Rectal smooth muscle tissue (tissue), 1 donor: ENCODE results near the gene CAMTA1.

ENCODE experiments used
- H3K27ac ChIP-seq: one replicate; pipeline ENCODE4 v1.7.0; 2013; ENCODE audit warnings: low read depth, low read length, inconsistent platforms
- H3K27me3 ChIP-seq: one replicate; pipeline ENCODE4 v1.7.0; 2013; ENCODE audit warnings: low read length; ENCODE audit not compliant: control insufficient read depth, insufficient read depth
- H3K36me3 ChIP-seq: one replicate; pipeline ENCODE4 v1.7.0; 2013; ENCODE audit warnings: low read length; ENCODE audit not compliant: control insufficient read depth, insufficient read depth
- H3K4me1 ChIP-seq: one replicate; pipeline ENCODE4 v1.7.0; 2013; ENCODE audit warnings: low read length; ENCODE audit not compliant: control insufficient read depth, insufficient read depth
- H3K4me3 ChIP-seq: one replicate; pipeline ENCODE4 v1.7.0; 2013; ENCODE audit warnings: low read length
- H3K9ac ChIP-seq: one replicate; pipeline ENCODE4 v1.7.0; 2013; ENCODE audit warnings: low read length

The CAMTA1 gene

DNA sequence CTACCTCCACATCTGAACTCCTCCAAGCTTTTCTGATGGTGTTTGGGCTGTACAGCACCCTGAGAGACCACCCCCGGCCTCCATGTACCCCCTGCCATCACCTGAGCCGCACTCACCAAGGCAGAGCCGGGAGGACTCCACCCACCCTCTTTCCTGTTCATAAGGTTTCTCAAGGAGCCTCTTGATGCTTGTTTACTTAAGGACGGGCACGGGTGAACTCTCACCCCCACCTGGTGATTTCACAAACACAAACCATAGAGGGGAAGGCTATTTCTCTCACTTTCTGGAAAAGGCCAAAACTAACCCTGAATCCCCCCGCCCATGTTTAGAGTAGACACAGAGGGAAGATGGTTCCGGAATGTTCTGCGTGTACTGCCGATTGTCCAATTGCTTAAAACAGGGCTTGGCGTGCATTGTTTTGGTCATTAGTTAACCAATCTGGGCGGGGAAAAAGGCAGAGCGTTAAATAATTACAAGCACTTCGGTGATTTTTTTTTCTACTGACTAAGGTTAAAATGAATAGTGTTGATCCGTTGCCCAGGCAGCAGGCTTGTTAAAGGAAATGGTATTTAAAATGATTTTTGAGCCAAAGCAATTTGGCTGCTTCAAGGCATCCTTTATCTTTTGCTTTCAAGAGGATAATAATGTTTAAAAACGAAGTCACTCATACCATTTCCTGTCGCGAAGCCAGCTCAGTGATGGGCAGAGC is 706.0 kb downstream of the CAMTA1 start:
- no peak overlapping the region for H3K4me3 ChIP-seq
- no peak overlapping the region for H3K9ac ChIP-seq
- peaks cover 5% of the 10 kb centered on the region for H3K4me1 ChIP-seq
- no peak overlapping the region for H3K27ac ChIP-seq
- H3K36me3 ChIP-seq, result no peaks in the 10 kb centered on the region
- H3K27me3 ChIP-seq, result no peaks in the 10 kb centered on the region

DNA sequence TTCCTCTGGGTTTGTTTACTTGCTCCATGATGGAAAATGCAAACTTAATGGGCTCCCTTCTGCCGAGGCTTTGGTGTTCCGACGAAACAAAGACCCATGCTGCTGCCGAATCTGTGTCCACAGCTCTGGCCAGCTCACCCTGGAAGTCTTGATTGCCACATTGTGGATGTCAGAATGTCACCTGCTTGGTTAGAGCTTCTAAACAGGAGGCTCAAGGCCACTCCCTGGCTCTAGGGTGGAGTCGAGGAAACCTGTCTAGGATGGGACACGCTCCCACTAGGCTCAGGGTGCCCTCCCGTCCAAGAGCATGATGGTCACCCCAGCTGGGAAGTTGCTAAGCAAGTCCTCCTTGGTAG is 706.5 kb downstream of the CAMTA1 start:
- Histone ChIP-seq H3K27ac (no peak overlapping the region), H3K9ac (no peak overlapping the region)

DNA sequence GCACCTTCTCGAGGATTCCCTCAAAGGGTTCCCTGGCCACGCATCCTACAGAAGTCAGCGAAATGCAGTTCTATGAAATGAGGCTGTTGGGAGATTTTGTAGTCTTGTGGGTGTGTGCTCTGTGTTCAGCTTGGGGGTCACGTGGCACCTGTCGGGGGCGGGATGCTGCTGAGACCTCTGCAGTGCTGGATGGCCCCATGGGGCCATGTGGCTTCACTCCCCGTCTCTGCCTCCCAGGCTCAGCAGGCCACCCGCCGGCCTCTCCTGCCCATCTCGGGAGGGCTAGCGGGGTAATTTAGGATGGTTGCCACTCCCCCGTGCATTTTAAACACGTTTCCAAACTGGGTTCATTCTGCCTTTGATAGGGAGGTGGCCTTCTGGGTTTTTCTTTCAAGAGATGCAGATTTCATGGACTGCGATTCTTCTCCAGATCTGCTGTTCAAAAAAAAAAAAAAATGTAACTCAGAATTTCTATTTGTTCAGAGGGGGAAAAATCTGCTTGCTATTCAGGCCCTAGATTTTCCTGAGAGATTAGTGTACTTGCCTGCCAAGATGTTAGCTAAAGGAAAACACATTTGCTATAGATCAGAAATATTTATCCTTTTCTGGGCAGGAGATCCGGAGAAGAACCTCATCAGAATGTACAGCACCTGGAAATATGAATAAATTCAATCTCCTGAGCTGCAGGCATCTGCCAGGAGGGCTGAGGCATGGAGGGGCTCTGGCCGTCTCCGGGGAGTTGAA is 708.6 kb downstream of the CAMTA1 start:
- H3K36me3 ChIP-seq, result no peaks in the 10 kb centered on the region
- H3K27me3 ChIP-seq, result no peaks in the 10 kb centered on the region
- no peak overlapping the region for H3K27ac ChIP-seq
- H3K4me1 ChIP-seq, result peaks cover 5% of the 10 kb centered on the region
- H3K4me3 ChIP-seq, result no peak overlapping the region
- H3K9ac ChIP-seq, result no peak overlapping the region

More for the DNA sequence above, 706.5 kb downstream of the CAMTA1 start:
- Histone ChIP-seq H3K4me3 (no peak overlapping the region), H3K27me3 (no peaks in the 10 kb centered on the region), H3K36me3 (no peaks in the 10 kb centered on the region), H3K4me1 (peaks cover 5% of the 10 kb centered on the region)

DNA sequence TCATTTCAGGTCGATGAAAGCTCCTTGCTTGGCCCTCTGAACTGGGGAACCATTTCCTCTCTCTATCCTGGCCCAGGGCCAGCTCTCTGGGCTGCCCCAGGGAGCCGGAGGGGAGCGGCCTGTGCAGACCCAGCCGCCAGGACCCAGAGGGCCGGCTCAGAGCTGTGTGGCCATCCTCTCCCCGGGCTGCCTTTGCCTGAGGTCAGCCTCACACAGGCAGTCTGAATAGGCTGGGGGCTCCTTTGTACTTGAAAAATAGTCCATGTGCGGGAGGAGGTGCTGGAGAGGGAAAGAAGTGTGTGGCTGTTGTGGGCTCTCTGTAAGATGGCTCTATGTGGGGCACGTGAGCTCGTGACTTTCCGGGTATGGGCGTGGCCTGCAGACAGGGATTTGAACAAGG is 710.7 kb downstream of the CAMTA1 start:
- no peak overlapping the region for H3K27ac ChIP-seq
- no peak overlapping the region for H3K4me3 ChIP-seq
- no peaks in the 10 kb centered on the region for H3K27me3 ChIP-seq
- no peak overlapping the region for H3K9ac ChIP-seq
- peaks cover 4% of the 10 kb centered on the region for H3K4me1 ChIP-seq
- H3K36me3 ChIP-seq, result no peaks in the 10 kb centered on the region

DNA sequence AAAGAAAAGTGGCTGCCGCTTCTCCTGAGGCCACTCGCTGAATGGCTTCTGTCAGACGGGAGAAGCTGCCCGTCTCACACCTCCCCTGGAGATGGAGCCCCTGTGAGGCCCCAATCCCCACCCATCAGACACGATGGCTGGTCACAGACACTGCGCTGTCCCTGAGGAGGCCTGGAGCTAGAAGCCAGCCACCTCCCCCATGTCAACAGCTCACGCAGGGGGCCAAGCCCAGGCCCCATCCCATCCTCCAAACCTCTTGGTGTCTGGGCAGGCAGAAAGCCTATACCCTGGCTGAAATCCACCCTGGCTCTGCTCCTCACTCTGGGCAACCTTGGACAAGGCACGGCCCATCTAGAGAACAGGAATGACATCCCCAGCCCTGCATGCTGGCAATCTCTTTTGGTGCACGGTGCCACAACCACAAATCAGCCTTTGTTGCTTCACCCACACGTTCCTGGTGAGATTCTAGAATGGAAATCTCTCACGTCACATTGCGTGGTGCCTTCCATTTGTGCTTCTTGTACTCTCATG is 711.9 kb downstream of the CAMTA1 start:
- Histone ChIP-seq H3K9ac (no peak overlapping the region), H3K4me3 (no peak overlapping the region), H3K27me3 (no peaks in the 10 kb centered on the region), H3K27ac (no peak overlapping the region), H3K4me1 (no peaks in the 10 kb centered on the region), H3K36me3 (no peaks in the 10 kb centered on the region)

DNA sequence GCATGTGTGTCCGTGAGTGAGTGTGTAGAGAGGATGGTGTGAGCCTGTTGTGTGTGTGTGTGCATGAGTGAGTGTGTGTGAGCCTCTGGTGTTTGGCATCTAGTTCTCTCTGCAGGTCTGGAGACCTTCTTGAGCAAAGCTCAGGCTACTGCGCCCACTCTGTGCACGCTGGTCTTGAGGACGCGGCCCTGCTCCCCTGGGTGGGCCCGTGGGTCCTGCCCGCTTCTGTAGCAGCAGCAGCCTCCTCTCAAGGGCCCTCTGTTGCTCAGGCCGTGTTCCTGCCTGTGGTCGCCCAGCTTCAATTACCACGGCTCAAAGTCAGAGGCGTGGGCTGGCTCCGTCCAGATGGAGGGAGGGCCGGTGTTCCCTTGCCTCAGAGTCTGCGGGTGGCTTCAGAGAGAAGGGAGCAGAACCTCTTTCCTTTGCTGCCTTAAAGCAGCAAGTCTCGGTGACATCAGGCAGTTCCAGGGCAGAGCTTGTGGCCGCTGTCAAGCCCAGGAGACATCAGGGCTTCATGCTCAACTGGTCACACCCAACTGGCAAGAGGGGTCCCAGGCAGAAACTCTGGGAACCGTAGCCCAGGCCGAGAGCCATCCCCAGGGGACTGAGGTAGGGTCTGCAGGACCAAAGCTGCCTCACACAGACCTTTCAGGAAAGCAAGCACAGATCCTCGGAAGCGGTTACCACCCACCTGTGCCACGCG is 715.3 kb downstream of the CAMTA1 start:
- H3K27ac ChIP-seq, result no peak overlapping the region
- H3K36me3 ChIP-seq, result no peaks in the 10 kb centered on the region
- H3K4me1 ChIP-seq, result no peaks in the 10 kb centered on the region
- H3K4me3 ChIP-seq, result no peak overlapping the region
- H3K9ac ChIP-seq, result no peak overlapping the region
- H3K27me3 ChIP-seq, result no peaks in the 10 kb centered on the region

DNA sequence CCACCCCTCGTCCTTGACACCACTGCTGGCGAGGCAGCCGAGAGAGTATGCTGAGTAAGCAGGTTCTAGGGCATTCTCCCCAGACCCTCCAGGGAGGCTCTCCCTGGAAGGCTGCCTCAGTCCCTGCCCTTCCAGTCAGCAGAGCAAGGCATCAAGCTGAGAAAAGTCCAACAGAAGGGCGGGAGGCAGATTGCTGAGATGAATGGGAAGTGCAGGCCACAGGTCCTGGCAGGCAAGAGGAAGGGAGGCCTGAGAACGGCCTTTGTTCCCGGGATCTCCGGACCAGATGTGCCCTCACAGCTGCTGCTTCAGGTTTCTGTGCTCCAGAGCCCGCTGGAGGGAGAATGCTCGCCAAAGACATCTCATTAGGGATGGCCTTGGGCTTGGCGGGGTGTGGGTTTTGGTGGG is 715.8 kb downstream of the CAMTA1 start:
- Histone ChIP-seq H3K27ac (no peak overlapping the region), H3K36me3 (no peaks in the 10 kb centered on the region), H3K4me1 (no peaks in the 10 kb centered on the region), H3K9ac (no peak overlapping the region), H3K4me3 (no peak overlapping the region), H3K27me3 (no peaks in the 10 kb centered on the region)

DNA sequence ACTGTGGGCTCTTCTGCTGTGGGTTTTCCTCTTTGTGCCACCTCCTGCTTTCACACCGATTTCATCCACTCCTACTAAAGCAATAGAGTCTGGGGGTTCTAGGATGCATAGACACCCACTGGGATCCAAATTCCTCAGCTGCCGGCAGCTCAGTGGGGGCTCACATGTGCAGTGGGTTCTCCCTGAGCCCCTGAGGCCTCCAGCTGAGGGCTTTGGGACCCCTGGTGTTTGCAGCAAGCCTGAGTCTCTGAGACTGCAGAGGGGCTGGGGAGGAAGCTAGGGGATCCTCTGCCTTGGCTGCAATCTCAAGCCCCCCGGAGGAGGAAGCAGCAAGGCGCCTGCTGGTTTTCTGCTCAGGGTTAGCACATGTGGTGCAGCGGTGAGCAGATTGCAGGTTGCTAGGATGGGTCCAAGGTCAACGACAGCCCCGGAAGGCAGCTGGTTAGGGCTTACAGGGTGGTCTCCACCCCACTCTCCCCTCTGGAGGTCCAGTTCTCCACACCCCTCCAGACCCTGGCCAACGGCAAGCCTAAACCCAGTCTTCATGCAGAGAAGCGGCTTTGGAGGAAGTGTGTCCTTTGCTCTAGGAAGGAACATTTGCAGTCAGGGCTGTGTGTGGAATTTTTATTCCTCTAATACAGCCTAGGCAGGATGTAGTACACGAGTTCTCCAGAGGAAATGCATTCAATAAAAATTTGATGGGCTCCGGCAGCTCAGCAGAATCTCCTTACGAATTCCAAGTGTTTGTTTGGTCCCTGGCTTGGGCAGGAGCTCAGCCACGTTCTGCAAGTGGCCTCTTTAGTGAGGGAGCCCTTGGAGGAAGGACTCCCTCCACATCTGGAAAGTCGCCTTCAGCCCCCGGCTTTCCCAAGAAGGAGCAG is 716.7 kb downstream of the CAMTA1 start:
- H3K4me3 ChIP-seq, result no peak overlapping the region
- H3K4me1 ChIP-seq, result no peaks in the 10 kb centered on the region
- H3K9ac ChIP-seq, result no peak overlapping the region
- no peak overlapping the region for H3K27ac ChIP-seq
- H3K36me3 ChIP-seq, result no peaks in the 10 kb centered on the region
- H3K27me3 ChIP-seq, result no peaks in the 10 kb centered on the region

DNA sequence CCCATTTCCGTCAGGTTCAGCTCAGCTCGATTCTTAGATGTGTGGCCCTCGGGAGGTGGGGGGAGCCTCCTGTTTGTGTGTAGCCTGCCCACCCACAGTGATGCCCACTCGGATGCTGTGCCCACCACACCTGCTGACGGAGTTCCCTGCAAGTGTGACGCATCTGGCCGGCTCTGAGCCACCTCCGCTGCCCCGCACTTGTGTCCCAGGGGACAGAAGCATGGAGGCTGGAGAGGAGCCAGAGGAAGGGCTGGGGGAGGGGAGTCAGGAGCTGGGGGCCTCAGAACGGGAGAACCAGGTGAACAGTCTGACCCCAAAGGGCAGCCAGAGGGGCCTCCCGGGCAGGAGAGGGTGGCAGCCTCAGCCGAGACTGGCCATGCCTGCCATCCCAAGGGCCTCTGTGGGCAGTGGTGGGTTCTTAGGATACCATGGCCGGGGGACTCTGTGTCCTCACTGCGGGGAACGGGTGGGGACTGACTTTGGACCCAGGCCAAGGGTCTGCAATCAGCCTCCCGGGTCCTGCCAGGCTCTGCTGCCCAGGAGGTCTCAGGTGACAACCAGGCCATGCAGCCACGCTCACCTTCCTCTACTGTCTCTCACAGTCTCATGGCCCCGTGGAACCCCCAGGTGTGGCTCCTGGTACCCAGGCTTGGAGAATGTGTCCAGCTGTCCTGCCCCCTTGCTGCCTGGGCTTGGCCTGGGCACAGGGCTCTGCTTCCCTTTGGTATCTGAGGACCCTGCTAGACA is 718.6 kb downstream of the CAMTA1 start:
- Histone ChIP-seq H3K27ac (no peak overlapping the region), H3K27me3 (no peaks in the 10 kb centered on the region), H3K4me3 (no peak overlapping the region), H3K4me1 (peaks cover 8% of the 10 kb centered on the region), H3K36me3 (no peaks in the 10 kb centered on the region), H3K9ac (no peak overlapping the region)

DNA sequence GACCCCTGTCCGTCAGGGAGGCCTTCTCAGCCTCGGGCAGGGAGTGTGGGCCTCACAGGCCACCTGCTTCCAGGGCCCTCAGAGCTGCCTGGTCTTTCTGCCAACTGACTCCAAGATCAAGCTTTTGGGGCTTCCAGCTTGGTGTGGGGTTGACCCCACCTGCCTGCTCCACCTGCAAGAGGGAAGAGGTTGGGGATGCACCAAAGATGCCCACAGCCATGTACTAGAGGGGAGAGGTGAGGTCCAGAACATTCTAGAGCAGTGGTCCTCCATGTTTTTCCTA is 719.1 kb downstream of the CAMTA1 start:
- Histone ChIP-seq H3K9ac (no peak overlapping the region), H3K27ac (no peak overlapping the region), H3K4me3 (no peak overlapping the region), H3K27me3 (no peaks in the 10 kb centered on the region), H3K36me3 (no peaks in the 10 kb centered on the region), H3K4me1 (peaks cover 10% of the 10 kb centered on the region)

DNA sequence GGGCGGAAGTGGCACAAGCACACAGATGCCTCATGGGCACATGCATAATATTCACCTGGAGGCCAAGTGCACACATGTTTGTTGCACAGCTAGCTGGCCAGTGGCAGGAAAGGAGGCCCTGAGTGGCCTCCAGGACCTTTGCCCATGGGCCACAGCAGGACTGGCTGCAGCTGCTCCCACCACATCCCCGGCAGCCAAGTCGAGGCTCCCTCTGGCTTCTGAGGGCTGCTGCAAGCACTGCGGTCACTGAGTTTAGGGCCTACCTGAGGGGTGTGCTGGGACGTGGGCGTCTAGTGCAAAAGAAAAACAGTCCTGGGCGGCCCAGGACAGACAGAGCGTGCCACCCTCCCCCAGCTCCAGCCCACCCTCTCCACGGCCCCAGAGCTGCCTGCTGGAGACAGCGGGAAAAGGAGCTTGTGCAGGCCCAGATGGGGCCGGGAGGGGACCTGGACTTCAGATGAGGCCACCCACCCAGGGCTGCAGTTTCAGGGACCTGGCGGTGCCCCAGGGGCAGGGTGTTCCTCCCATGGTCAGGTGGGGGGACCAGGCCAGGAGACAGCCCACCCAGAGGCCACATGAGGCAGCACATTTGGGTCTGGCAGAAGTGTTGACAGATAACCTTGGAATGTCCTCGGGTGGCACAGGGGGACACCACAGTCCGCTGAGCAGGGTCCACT is 720.0 kb downstream of the CAMTA1 start:
- Histone ChIP-seq H3K4me1 (peaks cover 10% of the 10 kb centered on the region), H3K4me3 (no peak overlapping the region), H3K27ac (no peak overlapping the region), H3K9ac (no peak overlapping the region), H3K36me3 (no peaks in the 10 kb centered on the region), H3K27me3 (no peaks in the 10 kb centered on the region)
